SK-N-SH treated with all-trans-retinoic acid at 6 μM for 48 hours (cell line): ENCODE results near the gene TSEN2.

Source experiments
- ATAC-seq: fragments of 200-7000 bp; cut with Tn5 transposase; 3 replicates; pipeline ENCODE4 v1.9.1; 2020; ENCODE audit warnings: mild to moderate bottlenecking, moderate library complexity
- ARNTL ChIP-seq: fragments of 450-650 bp; formaldehyde crosslinking; IDR thresholded peaks from 2 replicates; pipeline ENCODE4 v1.5.0; 2020; ENCODE audit warnings: low read depth, mild to moderate bottlenecking, moderate library complexity, borderline replicate concordance
- BACH2 ChIP-seq: fragments of 250-450 bp; sonication (Bioruptor Pico); IDR thresholded peaks from 2 replicates; pipeline ENCODE4 v1.9.0; 2021; ENCODE audit warnings: mild to moderate bottlenecking, borderline replicate concordance
- CREB5 ChIP-seq: fragments of 250-450 bp; sonication (Bioruptor Pico); IDR thresholded peaks from 2 replicates; pipeline ENCODE4 v1.5.1; 2020; ENCODE audit warnings: low read depth, mild to moderate bottlenecking, moderate library complexity
- CSDC2 ChIP-seq: fragments of 250-450 bp; sonication (Bioruptor Pico); IDR thresholded peaks from 2 replicates; pipeline ENCODE4 v1.5.0; 2020; ENCODE audit warnings: mild to moderate bottlenecking, moderate library complexity
- CSRNP3 ChIP-seq: fragments of 250-450 bp; sonication (Bioruptor Pico); IDR thresholded peaks from 2 replicates; pipeline ENCODE4 v1.5.1; 2021; ENCODE audit warnings: mild to moderate bottlenecking, moderate library complexity
- ESRRG ChIP-seq: fragments of 250-450 bp; sonication (Bioruptor Pico); IDR thresholded peaks from 2 replicates; pipeline ENCODE4 v1.6.1; 2021; ENCODE audit warnings: mild to moderate bottlenecking
- GLIS3 ChIP-seq: fragments of 250-450 bp; sonication (Bioruptor Pico); IDR thresholded peaks from 2 replicates; pipeline ENCODE4 v1.5.0; 2020; ENCODE audit warnings: mild to moderate bottlenecking, moderate library complexity
- ISL1 ChIP-seq: fragments of 250-450 bp; sonication (Bioruptor Pico); IDR thresholded peaks from 2 replicates; pipeline ENCODE4 v2.1.2; 2022; ENCODE audit warnings: mild to moderate bottlenecking, moderate library complexity
- OSR1 ChIP-seq: fragments of 250-450 bp; sonication (Bioruptor Pico); IDR thresholded peaks from 2 replicates; pipeline ENCODE4 v1.8.0; 2022; ENCODE audit warnings: moderate library complexity, mild to moderate bottlenecking, inconsistent platforms
- PATZ1 ChIP-seq: fragments of 250-450 bp; sonication (Bioruptor Pico); IDR thresholded peaks from 2 replicates; pipeline ENCODE4 v1.8.0; 2020; ENCODE audit warnings: mild to moderate bottlenecking, moderate library complexity, borderline replicate concordance
- POU6F1 ChIP-seq: fragments of 250-450 bp; sonication (Bioruptor Pico); IDR thresholded peaks from 2 replicates; pipeline ENCODE4 v1.8.0; 2021; ENCODE audit warnings: low read depth, mild to moderate bottlenecking, moderate library complexity, borderline replicate concordance
- PPARA ChIP-seq: fragments of 250-450 bp; sonication (Bioruptor Pico); IDR thresholded peaks from 2 replicates; pipeline ENCODE4 v1.5.0; 2020; ENCODE audit warnings: mild to moderate bottlenecking, borderline replicate concordance
- SNAI2 ChIP-seq: fragments of 250-450 bp; sonication (Bioruptor Pico); IDR thresholded peaks from 2 replicates; pipeline ENCODE4 v1.5.0; 2020; ENCODE audit warnings: mild to moderate bottlenecking, moderate library complexity
- TCF4 ChIP-seq: fragments of 250-450 bp; sonication (Bioruptor Pico); IDR thresholded peaks from 2 replicates; pipeline ENCODE4 v1.8.0; 2021; ENCODE audit warnings: mild to moderate bottlenecking, moderate library complexity, borderline replicate concordance
- TOX ChIP-seq: fragments of 250-450 bp; sonication (Bioruptor Pico); IDR thresholded peaks from 2 replicates; pipeline ENCODE4 v1.8.0; 2021; ENCODE audit warnings: mild to moderate bottlenecking, moderate library complexity, borderline replicate concordance
- TSHZ2 ChIP-seq: fragments of 250-450 bp; sonication (Bioruptor Pico); IDR thresholded peaks from 2 replicates; pipeline ENCODE4 v1.5.0; 2020; ENCODE audit warnings: mild to moderate bottlenecking, moderate library complexity
- ZFP3 ChIP-seq: fragments of 250-450 bp; sonication (Bioruptor Pico); IDR thresholded peaks from 2 replicates; pipeline ENCODE4 v1.5.0; 2020; ENCODE audit warnings: mild to moderate bottlenecking, moderate library complexity
- ZFP30 ChIP-seq: fragments of 450-650 bp; formaldehyde crosslinking; IDR thresholded peaks from 2 replicates; pipeline ENCODE4 v1.5.0; 2022; ENCODE audit warnings: mild to moderate bottlenecking, moderate library complexity
- ZNF565 ChIP-seq: fragments of 450-650 bp; formaldehyde crosslinking; conservative IDR thresholded peaks from 2 replicates; pipeline ENCODE4 v1.5.0; 2020; ENCODE audit warnings: low read depth, mild to moderate bottlenecking, moderate library complexity
- ZNF70 ChIP-seq: fragments of 450-650 bp; formaldehyde crosslinking; IDR thresholded peaks from 2 replicates; pipeline ENCODE4 v1.5.0; 2020; ENCODE audit warnings: mild to moderate bottlenecking, moderate library complexity

Gene TSEN2

GRCh38 chr3:12440927-12441714 lies 43.2 kb upstream of the TSEN2 start:
- ATAC-seq: peak; percentile 80
- TF ChIP-seq CSRNP3 (CRISPR knock-in tag) (no peak), ESRRG (CRISPR knock-in tag) (no peak), ZNF70 (CRISPR knock-in tag) (no peak), ISL1 (peak; percentile 25; the same call in 1 of the 2 replicates), BACH2 (CRISPR knock-in tag) (peak; percentile 54; the same call in 1 of the 2 replicates), PATZ1 (no peak), ARNTL (CRISPR knock-in tag) (no peak), CSDC2 (CRISPR knock-in tag) (peak; percentile 24; the same call in 1 of the 2 replicates), TSHZ2 (CRISPR knock-in tag) (no peak)

GRCh38 chr3:12442654-12443501 lies 41.4 kb upstream of the TSEN2 start:
- ATAC-seq: no peak
- TF ChIP-seq TOX (CRISPR knock-in tag) (no peak), TCF4 (CRISPR knock-in tag) (no peak), OSR1 (CRISPR knock-in tag) (no peak), POU6F1 (CRISPR knock-in tag) (no peak), SNAI2 (CRISPR knock-in tag) (no peak), CREB5 (CRISPR knock-in tag) (no peak), PPARA (CRISPR knock-in tag) (no peak), ZNF70 (CRISPR knock-in tag) (no peak)

GRCh38 chr3:12443781-12444522 lies 40.3 kb upstream of the TSEN2 start:
- ATAC-seq: no peak
- TF ChIP-seq CREB5 (CRISPR knock-in tag) (no peak), ZNF565 (CRISPR knock-in tag) (no peak), ESRRG (CRISPR knock-in tag) (no peak), TSHZ2 (CRISPR knock-in tag) (no peak), BACH2 (CRISPR knock-in tag) (no peak), PPARA (CRISPR knock-in tag) (no peak), ZFP3 (CRISPR knock-in tag) (no peak), ZNF70 (CRISPR knock-in tag) (no peak), TOX (CRISPR knock-in tag) (no peak), ZFP30 (CRISPR knock-in tag) (no peak), GLIS3 (CRISPR knock-in tag) (no peak), TCF4 (CRISPR knock-in tag) (no peak), ARNTL (CRISPR knock-in tag) (no peak)
